GM12878 (cell line): ENCODE measurements around the gene PELI2.

Source experiments
- FOXM1 ChIP-seq: IDR thresholded peaks from 2 replicates; pipeline ENCODE4 v1.6.1; 2012; ENCODE audit warnings: low read depth, mild to moderate bottlenecking, inconsistent platforms, low read length, moderate library complexity
- GABPA ChIP-seq: IDR thresholded peaks from 2 replicates; pipeline ENCODE4 v1.6.1; 2014; ENCODE audit warnings: antibody characterized with exemption, low read depth, mild to moderate bottlenecking, inconsistent platforms
- NFXL1 ChIP-seq: fragments of 450-650 bp; IDR thresholded peaks from 2 replicates; pipeline ENCODE4 v1.6.1; 2017; ENCODE audit warnings: antibody characterized with exemption, mild to moderate bottlenecking, borderline replicate concordance
- PAX5 ChIP-seq: IDR thresholded peaks from 2 replicates; pipeline ENCODE4 v1.6.1; 2011; ENCODE audit warnings: low read depth, low read length, borderline replicate concordance
- POLR2A ChIP-seq: IDR thresholded peaks from 2 replicates; pipeline ENCODE4 v1.6.1; 2011; ENCODE audit warnings: low read depth, mild to moderate bottlenecking, low read length
- POLR2AphosphoS5 ChIP-seq: IDR thresholded peaks from 2 replicates; pipeline ENCODE4 v1.6.1; 2011; ENCODE audit warnings: mild to moderate bottlenecking, low read length, inconsistent platforms
- TAF1 ChIP-seq: IDR thresholded peaks from 2 replicates; pipeline ENCODE4 v1.6.1; 2011; ENCODE audit warnings: mild to moderate bottlenecking, low read depth, low read length, borderline replicate concordance
- ZNF274 ChIP-seq: IDR thresholded peaks from one replicate; pipeline ENCODE4 v1.8.0; 2011; ENCODE audit not compliant: insufficient read length, insufficient read depth
- ZNF622 ChIP-seq: fragments of 450-650 bp; IDR thresholded peaks from 2 replicates; pipeline ENCODE4 v1.6.1; 2017; ENCODE audit warnings: mild to moderate bottlenecking, inconsistent platforms
- TF ChIP-seq, protein P1 (sequence below): IDR thresholded peaks from 2 replicates; pipeline ENCODE4 v1.6.1; 2012; ENCODE audit warnings: mild to moderate bottlenecking, low read depth, low read length
- TF ChIP-seq, protein P2 (sequence below), 3 experiments: IDR thresholded peaks in 2 of 3; conservative IDR thresholded peaks in 1 of 3; 2 replicates each; pipeline ENCODE4 v1.5.1; 2011; ENCODE audit warnings: low read depth in 3 of 3, low read length in 3 of 3, mild to moderate bottlenecking in 3 of 3, control low read depth in 2 of 3, moderate library complexity in 2 of 3, inconsistent platforms in 1 of 3, mixed read lengths in 1 of 3; ENCODE audit not compliant: control insufficient read depth in 2 of 3, insufficient read depth in 1 of 3; ENCODE audit errors: extremely low read depth in 1 of 3
- TF ChIP-seq, protein P3 (sequence below): IDR thresholded peaks from 2 replicates; pipeline ENCODE4 v1.6.1; 2011; ENCODE audit warnings: mild to moderate bottlenecking, low read depth, low read length, moderate library complexity; ENCODE audit not compliant: insufficient replicate concordance
- TF ChIP-seq, protein P4 (sequence below): IDR thresholded peaks from 2 replicates; pipeline ENCODE4 v1.6.1; 2011; ENCODE audit warnings: low read depth, low read length, improper control_type of control experiment, borderline replicate concordance

DNA sequence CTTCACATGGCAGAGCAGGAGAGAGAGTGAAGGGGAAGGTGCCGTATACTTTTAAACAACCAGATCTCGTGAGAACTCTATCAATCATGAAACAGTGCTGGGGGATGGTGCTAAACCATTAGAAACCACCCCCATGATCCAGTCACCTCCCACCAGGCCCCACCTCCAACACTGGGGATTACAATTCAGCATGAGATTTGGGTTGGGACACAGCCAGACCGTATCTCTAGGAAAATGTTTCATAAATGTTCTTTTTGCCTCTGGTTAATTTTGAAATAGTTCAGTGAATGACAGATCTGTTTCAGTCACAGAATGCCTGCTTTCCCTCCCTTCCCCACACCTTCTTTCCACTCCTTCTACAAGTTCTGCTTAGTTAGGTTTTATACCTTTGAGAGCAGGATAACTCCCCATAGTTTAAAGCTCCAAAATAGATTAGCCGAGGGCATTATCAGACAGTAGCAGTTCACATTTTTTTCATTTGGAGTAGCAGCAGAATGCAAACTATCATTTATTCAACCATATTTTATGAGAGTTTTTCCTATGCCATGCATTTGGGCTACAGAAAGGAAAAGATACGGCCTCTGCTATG lies 27.1 kb downstream of the PELI2 start:
- TF ChIP-seq, protein P1, sequence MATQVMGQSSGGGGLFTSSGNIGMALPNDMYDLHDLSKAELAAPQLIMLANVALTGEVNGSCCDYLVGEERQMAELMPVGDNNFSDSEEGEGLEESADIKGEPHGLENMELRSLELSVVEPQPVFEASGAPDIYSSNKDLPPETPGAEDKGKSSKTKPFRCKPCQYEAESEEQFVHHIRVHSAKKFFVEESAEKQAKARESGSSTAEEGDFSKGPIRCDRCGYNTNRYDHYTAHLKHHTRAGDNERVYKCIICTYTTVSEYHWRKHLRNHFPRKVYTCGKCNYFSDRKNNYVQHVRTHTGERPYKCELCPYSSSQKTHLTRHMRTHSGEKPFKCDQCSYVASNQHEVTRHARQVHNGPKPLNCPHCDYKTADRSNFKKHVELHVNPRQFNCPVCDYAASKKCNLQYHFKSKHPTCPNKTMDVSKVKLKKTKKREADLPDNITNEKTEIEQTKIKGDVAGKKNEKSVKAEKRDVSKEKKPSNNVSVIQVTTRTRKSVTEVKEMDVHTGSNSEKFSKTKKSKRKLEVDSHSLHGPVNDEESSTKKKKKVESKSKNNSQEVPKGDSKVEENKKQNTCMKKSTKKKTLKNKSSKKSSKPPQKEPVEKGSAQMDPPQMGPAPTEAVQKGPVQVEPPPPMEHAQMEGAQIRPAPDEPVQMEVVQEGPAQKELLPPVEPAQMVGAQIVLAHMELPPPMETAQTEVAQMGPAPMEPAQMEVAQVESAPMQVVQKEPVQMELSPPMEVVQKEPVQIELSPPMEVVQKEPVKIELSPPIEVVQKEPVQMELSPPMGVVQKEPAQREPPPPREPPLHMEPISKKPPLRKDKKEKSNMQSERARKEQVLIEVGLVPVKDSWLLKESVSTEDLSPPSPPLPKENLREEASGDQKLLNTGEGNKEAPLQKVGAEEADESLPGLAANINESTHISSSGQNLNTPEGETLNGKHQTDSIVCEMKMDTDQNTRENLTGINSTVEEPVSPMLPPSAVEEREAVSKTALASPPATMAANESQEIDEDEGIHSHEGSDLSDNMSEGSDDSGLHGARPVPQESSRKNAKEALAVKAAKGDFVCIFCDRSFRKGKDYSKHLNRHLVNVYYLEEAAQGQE = no peak
- TF ChIP-seq, protein P2, sequence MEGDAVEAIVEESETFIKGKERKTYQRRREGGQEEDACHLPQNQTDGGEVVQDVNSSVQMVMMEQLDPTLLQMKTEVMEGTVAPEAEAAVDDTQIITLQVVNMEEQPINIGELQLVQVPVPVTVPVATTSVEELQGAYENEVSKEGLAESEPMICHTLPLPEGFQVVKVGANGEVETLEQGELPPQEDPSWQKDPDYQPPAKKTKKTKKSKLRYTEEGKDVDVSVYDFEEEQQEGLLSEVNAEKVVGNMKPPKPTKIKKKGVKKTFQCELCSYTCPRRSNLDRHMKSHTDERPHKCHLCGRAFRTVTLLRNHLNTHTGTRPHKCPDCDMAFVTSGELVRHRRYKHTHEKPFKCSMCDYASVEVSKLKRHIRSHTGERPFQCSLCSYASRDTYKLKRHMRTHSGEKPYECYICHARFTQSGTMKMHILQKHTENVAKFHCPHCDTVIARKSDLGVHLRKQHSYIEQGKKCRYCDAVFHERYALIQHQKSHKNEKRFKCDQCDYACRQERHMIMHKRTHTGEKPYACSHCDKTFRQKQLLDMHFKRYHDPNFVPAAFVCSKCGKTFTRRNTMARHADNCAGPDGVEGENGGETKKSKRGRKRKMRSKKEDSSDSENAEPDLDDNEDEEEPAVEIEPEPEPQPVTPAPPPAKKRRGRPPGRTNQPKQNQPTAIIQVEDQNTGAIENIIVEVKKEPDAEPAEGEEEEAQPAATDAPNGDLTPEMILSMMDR (IDR thresholded peaks at IDR 0.05 in 2 of 3, conservative IDR thresholded peaks at IDR 0.05 in 1 of 3; ENCODE audit: control insufficient read depth in 2 of 3, extremely low read depth in 1 of 3, insufficient read depth in 1 of 3, low read depth in 3 of 3, low read length in 3 of 3) = no peak
- no peak for TF ChIP-seq GABPA
- TF ChIP-seq, protein P3, sequence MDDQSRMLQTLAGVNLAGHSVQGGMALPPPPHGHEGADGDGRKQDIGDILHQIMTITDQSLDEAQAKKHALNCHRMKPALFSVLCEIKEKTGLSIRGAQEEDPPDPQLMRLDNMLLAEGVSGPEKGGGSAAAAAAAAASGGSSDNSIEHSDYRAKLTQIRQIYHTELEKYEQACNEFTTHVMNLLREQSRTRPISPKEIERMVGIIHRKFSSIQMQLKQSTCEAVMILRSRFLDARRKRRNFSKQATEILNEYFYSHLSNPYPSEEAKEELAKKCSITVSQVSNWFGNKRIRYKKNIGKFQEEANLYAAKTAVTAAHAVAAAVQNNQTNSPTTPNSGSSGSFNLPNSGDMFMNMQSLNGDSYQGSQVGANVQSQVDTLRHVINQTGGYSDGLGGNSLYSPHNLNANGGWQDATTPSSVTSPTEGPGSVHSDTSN = no peak
- no peak for TF ChIP-seq PAX5
- no peak for TF ChIP-seq NFXL1
- no peak for TF ChIP-seq POLR2A
- TF ChIP-seq POLR2AphosphoS5 = no peak
- no peak for TF ChIP-seq ZNF622
- TF ChIP-seq FOXM1 = no peak
- TF ChIP-seq ZNF274 = no peak
- TF ChIP-seq, protein P4, sequence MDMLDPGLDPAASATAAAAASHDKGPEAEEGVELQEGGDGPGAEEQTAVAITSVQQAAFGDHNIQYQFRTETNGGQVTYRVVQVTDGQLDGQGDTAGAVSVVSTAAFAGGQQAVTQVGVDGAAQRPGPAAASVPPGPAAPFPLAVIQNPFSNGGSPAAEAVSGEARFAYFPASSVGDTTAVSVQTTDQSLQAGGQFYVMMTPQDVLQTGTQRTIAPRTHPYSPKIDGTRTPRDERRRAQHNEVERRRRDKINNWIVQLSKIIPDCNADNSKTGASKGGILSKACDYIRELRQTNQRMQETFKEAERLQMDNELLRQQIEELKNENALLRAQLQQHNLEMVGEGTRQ = no peak
- TF ChIP-seq TAF1 = no peak
